ENCODE results near the gene PPARGC1A. TPM values are rescaled to one million over a fixed set of nuclear protein-coding genes. Genes with fewer than 3 reads are reported as not detected.

PPARGC1A gene
- total RNA-seq, 6 donors from 2014 or later = 4.6 to 16.8 (median 11.8) TPM

DNA sequence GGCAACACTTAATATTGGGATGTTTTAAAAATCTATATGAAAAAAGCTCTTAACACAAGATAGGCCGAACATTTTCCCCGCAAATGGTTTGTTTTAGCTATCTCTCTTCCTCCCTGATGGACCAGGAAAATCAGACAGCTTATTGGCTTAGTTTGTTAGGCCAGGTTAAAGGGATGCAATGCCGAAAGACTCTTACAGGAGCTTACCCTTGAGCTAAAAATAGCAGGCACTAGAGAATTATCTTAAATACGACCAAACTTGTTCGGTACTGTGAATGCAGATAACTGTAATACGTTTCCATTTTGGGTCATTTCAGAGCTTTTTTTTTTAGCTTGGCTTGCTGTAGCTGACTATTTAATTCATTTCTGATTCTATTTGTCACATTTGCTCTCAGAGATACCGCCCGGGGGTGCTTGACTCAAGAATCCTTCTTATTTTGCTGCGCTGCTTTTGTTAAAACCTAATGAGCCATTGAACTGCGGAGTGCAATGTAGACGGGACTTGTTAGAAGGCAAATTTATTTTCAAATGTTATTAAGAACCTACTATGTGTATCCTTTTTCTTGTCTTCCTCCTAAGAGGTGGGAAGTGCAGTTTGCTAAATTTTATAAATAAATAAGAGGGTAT, 23.3 kb downstream of the PPARGC1A start:
- Histone ChIP-seq H3K27me3 (no peaks in the 10 kb centered on the region), H3K9me3 (no peaks in the 10 kb centered on the region), H3K4me3 (no peak overlapping the region), H3K4me1 (no peaks in the 10 kb centered on the region), H3K36me3 (no peaks in the 10 kb centered on the region), H3K27ac (no peak overlapping the region)
- 80 to 84% methylated on average over 11 of the region's 11 CpGs for WGBS, 2 donors
- no peak for DNase-seq
- TF ChIP-seq POLR2A (IDR thresholded peaks at IDR 0.05) (no peak), EP300 (IDR thresholded peaks at IDR 0.05) (no peak), POLR2AphosphoS5 (IDR thresholded peaks at IDR 0.05) (no peak)
- TF ChIP-seq, protein P1, sequence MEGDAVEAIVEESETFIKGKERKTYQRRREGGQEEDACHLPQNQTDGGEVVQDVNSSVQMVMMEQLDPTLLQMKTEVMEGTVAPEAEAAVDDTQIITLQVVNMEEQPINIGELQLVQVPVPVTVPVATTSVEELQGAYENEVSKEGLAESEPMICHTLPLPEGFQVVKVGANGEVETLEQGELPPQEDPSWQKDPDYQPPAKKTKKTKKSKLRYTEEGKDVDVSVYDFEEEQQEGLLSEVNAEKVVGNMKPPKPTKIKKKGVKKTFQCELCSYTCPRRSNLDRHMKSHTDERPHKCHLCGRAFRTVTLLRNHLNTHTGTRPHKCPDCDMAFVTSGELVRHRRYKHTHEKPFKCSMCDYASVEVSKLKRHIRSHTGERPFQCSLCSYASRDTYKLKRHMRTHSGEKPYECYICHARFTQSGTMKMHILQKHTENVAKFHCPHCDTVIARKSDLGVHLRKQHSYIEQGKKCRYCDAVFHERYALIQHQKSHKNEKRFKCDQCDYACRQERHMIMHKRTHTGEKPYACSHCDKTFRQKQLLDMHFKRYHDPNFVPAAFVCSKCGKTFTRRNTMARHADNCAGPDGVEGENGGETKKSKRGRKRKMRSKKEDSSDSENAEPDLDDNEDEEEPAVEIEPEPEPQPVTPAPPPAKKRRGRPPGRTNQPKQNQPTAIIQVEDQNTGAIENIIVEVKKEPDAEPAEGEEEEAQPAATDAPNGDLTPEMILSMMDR (IDR thresholded peaks at IDR 0.05) = no peak
- no peak for ATAC-seq (ENCODE audit: low FRiP score in 2 of 2)

DNA sequence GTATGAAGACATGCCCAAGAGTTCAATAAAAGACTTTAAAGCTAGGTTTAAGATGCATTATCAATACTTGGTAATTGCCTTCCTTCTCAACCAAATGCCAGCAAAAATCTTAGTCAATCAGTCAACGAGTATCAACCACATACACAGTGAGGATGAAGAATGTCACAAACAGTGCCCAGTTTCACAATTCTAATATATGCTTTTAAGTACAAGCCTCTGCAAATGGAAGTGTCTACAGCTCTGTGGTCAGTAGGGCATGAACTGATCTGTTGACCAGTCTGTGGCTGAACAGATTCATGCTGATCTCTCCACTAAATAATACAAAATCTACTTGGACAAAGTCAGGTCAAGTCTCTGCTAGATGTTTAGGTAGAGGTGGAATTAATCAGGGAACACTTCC, 27.9 kb downstream of the PPARGC1A start:
- WGBS, 2 donors = 64 to 77% methylated on average over 1 of the region's 1 CpG
- Histone ChIP-seq H3K4me3 (no peak overlapping the region), H3K27me3 (no peaks in the 10 kb centered on the region), H3K27ac (no peak overlapping the region), H3K36me3 (no peaks in the 10 kb centered on the region), H3K4me1 (peaks cover 0 to 3% (median under 1%) of the 10 kb centered on the region in 4 donors), H3K9me3 (no peaks in the 10 kb centered on the region)
- DNase-seq (no peak), ATAC-seq (ENCODE audit: low FRiP score in 2 of 2) (no peak)
- TF ChIP-seq POLR2A (IDR thresholded peaks at IDR 0.05) = no peak
- no peak for TF ChIP-seq EP300 (IDR thresholded peaks at IDR 0.05)
- TF ChIP-seq, protein P1 (IDR thresholded peaks at IDR 0.05) = no peak
- no peak for TF ChIP-seq POLR2AphosphoS5 (IDR thresholded peaks at IDR 0.05)

DNA sequence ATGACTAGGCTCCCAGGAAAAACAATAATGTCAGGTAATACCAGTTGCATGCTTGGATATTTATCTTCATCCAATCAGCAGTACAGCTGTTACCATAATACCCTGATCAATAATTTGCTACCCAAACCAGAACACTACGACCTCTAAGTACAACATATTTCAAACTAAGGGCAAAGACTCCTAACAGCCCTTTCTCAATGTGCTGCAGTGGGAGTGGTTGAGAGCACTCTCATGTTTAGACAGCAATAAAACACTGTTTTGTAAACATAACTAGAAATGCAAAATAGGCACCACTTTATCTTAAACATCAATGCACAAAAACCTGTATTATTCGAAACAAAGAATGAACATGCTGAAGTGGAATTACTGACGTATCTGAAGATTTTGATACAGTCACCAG, 28.9 kb downstream of the PPARGC1A start:
- peaks cover 0 to 11% (median 7%) of the 10 kb centered on the region in 4 donors for H3K4me1 ChIP-seq
- no peaks in the 10 kb centered on the region for H3K36me3 ChIP-seq
- H3K27me3 ChIP-seq = no peaks in the 10 kb centered on the region
- no peak overlapping the region for H3K4me3 ChIP-seq
- 88 to 92% methylated on average over 3 of the region's 3 CpGs for WGBS, 2 donors
- ATAC-seq (ENCODE audit: low FRiP score in 2 of 2) = no peak
- DNase-seq = no peak
- TF ChIP-seq EP300 (IDR thresholded peaks at IDR 0.05) (no peak), POLR2A (IDR thresholded peaks at IDR 0.05) (no peak), POLR2AphosphoS5 (IDR thresholded peaks at IDR 0.05) (no peak)
- TF ChIP-seq, protein P1 (IDR thresholded peaks at IDR 0.05) = no peak
- H3K27ac ChIP-seq = no peak overlapping the region
- H3K9me3 ChIP-seq = no peaks in the 10 kb centered on the region

DNA sequence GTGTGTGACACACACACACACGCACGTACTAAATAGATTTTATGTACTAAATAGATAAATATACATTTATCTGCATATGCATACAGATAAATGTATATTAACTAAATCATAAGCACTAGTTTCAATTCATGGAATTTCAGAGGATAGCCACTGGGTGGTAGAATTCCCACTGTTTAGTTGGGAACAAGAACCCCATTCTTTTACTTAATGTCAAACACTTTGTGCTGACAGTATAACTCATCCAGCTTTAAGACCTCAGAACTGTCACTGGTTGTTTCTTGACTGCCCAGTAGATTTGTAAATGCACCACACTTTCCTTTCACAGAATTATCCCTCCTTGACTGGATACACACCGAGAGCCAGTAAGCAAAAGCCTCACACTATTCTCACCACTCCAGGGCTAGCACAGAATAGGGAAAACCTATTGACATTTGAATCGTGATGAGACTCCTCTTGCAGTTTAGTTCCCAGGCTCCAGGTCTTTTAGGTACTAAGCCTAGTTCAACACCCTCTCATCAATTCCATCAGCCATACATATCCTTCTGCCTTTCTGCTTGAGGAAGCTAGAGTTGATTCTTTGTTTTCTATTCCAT, 32.4 kb downstream of the PPARGC1A start:
- Histone ChIP-seq H3K27ac (no peak overlapping the region), H3K4me3 (no peak overlapping the region), H3K4me1 (peaks cover 0 to 11% (median 8%) of the 10 kb centered on the region in 4 donors), H3K9me3 (no peaks in the 10 kb centered on the region), H3K27me3 (no peaks in the 10 kb centered on the region), H3K36me3 (no peaks in the 10 kb centered on the region)
- ATAC-seq (ENCODE audit: low FRiP score in 2 of 2) (no peak), DNase-seq (no peak)
- no peak for TF ChIP-seq EP300 (IDR thresholded peaks at IDR 0.05)
- TF ChIP-seq, protein P1 (IDR thresholded peaks at IDR 0.05) = peak in 1 of 6 experiments; percentile 11
- TF ChIP-seq POLR2A (IDR thresholded peaks at IDR 0.05) = no peak
- WGBS, 2 donors = 75 to 78% methylated on average over 4 of the region's 4 CpGs

DNA sequence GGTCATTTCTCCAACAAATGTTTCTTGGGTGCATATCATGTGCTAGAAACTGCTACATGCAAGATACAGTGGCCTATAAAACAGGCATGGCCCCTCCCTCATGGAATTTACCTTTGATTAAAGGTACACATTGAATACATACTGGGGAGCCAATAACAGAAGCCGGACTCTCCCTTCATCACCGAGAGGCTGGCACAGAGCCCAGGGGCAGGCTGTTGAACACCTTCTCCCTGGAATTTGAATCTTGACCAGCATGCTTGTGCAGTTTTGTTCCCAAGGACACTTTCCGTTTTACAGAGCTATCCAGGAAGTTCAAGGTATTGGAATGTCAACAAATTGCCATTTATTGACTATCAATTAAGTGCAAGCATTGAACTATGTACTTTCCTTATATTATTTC, 33.2 kb downstream of the PPARGC1A start:
- ATAC-seq (ENCODE audit: low FRiP score in 2 of 2) = peak in 1 of 2 donors; percentile 34
- 40 to 45% methylated on average over 3 of the region's 3 CpGs for WGBS, 2 donors
- Histone ChIP-seq H3K4me1 (peaks cover 0 to 11% (median 8%) of the 10 kb centered on the region in 4 donors), H3K36me3 (no peaks in the 10 kb centered on the region), H3K27ac (no peak overlapping the region), H3K27me3 (no peaks in the 10 kb centered on the region), H3K4me3 (no peak overlapping the region), H3K9me3 (no peaks in the 10 kb centered on the region)
- peak in 1 of 2 donors; percentile 58 for DNase-seq
- TF ChIP-seq POLR2AphosphoS5 (IDR thresholded peaks at IDR 0.05) (no peak), EP300 (IDR thresholded peaks at IDR 0.05) (no peak), POLR2A (IDR thresholded peaks at IDR 0.05) (no peak)
- TF ChIP-seq, protein P1 (IDR thresholded peaks at IDR 0.05) = no peak
